ENCODE data around the gene SEMA6A. TPM values are rescaled to one million over a fixed set of nuclear protein-coding genes. Genes with fewer than 3 reads are reported as not detected.

The SEMA6A gene
- polyA plus RNA-seq, 1 of the 3 experiments (the other 2 are of a cell fraction): 0.18 TPM

DNA sequence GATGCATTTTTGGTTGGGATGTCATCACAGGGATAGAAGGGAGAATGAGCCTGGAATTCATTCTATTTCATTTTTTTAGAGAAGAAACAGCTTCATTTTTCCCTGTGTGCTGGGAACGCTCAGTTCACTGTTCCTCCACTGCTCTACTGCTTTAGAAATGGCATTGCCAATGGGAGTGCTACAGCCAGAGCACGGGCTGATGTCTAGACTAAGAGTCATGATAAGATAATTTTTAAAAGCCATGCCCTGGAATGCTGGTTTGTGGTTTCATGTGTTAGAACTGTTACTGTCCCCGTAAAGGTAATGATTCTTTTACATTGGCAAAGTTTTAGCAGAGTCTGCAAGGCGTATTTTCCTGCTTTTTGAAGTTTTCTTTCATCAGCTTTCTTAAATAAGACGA is 119.6 kb downstream of the SEMA6A start (continued):
- no peak for TF ChIP-seq ELF1 (IDR thresholded peaks at IDR 0.05)
- no peak for TF ChIP-seq FOXM1 (IDR thresholded peaks at IDR 0.05; ENCODE audit: low read depth)
- no peak for TF ChIP-seq SMC3 (IDR thresholded peaks at IDR 0.05; ENCODE audit: low read depth, low read length)
- TF ChIP-seq, protein P1, sequence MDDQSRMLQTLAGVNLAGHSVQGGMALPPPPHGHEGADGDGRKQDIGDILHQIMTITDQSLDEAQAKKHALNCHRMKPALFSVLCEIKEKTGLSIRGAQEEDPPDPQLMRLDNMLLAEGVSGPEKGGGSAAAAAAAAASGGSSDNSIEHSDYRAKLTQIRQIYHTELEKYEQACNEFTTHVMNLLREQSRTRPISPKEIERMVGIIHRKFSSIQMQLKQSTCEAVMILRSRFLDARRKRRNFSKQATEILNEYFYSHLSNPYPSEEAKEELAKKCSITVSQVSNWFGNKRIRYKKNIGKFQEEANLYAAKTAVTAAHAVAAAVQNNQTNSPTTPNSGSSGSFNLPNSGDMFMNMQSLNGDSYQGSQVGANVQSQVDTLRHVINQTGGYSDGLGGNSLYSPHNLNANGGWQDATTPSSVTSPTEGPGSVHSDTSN (IDR thresholded peaks at IDR 0.05): peak; percentile 34
- 0 out of 2 replicates have a peak, but pooled peaks have one; percentile 3 for TF ChIP-seq RAD21 (IDR thresholded peaks at IDR 0.05; ENCODE audit: low read length)
- TF ChIP-seq, protein P2, sequence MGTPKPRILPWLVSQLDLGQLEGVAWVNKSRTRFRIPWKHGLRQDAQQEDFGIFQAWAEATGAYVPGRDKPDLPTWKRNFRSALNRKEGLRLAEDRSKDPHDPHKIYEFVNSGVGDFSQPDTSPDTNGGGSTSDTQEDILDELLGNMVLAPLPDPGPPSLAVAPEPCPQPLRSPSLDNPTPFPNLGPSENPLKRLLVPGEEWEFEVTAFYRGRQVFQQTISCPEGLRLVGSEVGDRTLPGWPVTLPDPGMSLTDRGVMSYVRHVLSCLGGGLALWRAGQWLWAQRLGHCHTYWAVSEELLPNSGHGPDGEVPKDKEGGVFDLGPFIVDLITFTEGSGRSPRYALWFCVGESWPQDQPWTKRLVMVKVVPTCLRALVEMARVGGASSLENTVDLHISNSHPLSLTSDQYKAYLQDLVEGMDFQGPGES (IDR thresholded peaks at IDR 0.05; ENCODE audit: low read depth, low read length): no peak
- TF ChIP-seq RFX5 (IDR thresholded peaks at IDR 0.05; ENCODE audit: low read length): no peak
- TF ChIP-seq POLR2AphosphoS5 (IDR thresholded peaks at IDR 0.05; ENCODE audit: low read depth, low read length): peak; percentile 32; the same call in 1 of the 2 replicates
- peak; percentile 21; the same call in 1 of the 2 replicates for TF ChIP-seq TEAD4 (IDR thresholded peaks at IDR 0.05; ENCODE audit: borderline replicate concordance, insufficient read depth)
- TF ChIP-seq, protein P3, sequence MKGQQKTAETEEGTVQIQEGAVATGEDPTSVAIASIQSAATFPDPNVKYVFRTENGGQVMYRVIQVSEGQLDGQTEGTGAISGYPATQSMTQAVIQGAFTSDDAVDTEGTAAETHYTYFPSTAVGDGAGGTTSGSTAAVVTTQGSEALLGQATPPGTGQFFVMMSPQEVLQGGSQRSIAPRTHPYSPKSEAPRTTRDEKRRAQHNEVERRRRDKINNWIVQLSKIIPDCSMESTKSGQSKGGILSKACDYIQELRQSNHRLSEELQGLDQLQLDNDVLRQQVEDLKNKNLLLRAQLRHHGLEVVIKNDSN (IDR thresholded peaks at IDR 0.05; ENCODE audit: borderline replicate concordance, low read depth): no peak
- no peak for TF ChIP-seq EZH2phosphoT487 (IDR thresholded peaks at IDR 0.05; ENCODE audit: borderline replicate concordance, low read depth)
- peak; percentile 44 to 46; a peak in 2 of 4 replicates for TF ChIP-seq EP300 (IDR thresholded peaks at IDR 0.05; ENCODE audit: borderline replicate concordance in 1 of 2, low read depth in 1 of 2, low read length in 1 of 2)
- TF ChIP-seq GATA2 (CRISPR knock-in tag; IDR thresholded peaks at IDR 0.05): peak; percentile 44; the same call in 1 of the 2 replicates
- TF ChIP-seq, protein P4, sequence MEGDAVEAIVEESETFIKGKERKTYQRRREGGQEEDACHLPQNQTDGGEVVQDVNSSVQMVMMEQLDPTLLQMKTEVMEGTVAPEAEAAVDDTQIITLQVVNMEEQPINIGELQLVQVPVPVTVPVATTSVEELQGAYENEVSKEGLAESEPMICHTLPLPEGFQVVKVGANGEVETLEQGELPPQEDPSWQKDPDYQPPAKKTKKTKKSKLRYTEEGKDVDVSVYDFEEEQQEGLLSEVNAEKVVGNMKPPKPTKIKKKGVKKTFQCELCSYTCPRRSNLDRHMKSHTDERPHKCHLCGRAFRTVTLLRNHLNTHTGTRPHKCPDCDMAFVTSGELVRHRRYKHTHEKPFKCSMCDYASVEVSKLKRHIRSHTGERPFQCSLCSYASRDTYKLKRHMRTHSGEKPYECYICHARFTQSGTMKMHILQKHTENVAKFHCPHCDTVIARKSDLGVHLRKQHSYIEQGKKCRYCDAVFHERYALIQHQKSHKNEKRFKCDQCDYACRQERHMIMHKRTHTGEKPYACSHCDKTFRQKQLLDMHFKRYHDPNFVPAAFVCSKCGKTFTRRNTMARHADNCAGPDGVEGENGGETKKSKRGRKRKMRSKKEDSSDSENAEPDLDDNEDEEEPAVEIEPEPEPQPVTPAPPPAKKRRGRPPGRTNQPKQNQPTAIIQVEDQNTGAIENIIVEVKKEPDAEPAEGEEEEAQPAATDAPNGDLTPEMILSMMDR (IDR thresholded peaks at IDR 0.05): no peak

DNA sequence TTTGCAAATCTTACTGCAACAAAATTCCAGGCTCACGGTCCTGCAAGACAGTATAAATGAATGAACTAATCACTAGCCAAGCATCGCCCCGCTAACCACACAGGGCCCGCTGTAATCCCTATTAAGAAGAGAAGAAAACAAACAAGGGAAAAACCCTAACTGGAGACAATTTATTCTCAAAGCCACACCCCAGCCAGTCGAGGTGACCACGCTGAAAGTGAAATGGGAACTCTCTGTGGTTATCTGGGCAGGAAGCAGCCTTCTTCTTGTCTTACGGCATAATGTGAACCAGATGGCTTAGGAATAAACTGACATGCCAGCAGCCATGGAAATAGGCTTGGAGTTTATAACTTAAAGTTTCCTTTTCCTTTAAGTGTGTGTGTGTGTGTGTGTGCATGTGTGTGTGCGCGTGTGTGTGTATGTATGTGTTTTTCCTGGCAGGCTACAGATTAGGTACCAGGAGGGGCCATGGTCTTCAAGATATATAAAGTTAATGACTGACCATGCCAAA is 120.2 kb downstream of the SEMA6A start:
- POLR2A ChIA-PET: no interaction called here
- H3K9me2 ChIP-seq: no peaks in the 10 kb centered on the region
- peak overlapping the region; percentile 79 for H3K4me2 ChIP-seq
- CTCF ChIA-PET: interaction anchor here (1.3 to 2.1 kb wide), 4 partner anchors 8 to 122 kb away, joined by 3 to 8 read pairs (median 6); no protein-coding TSS in a partner anchor
- H4K20me1 ChIP-seq (ENCODE audit: insufficient read depth): no peaks in the 10 kb centered on the region
- peak overlapping the region; percentile 53; the same call in 1 of the 2 replicates for H3K9ac ChIP-seq
- 11% methylated on average over 9 of the region's 9 CpGs for WGBS (ENCODE audit: low lambda C conversion rate)
- H2AFZ ChIP-seq (ENCODE audit: low read depth): peak overlapping the region; percentile 47; the same call in 1 of the 2 replicates
- no peaks in the 10 kb centered on the region for H3K79me2 ChIP-seq (ENCODE audit: insufficient read depth)
- peak overlapping the region; percentile 85 to 99 for H3K27ac ChIP-seq (ENCODE audit: low read depth in 2 of 2, low read length in 1 of 2)
- peak overlapping the region; percentile 17 to 31 for H3K4me3 ChIP-seq (ENCODE audit: low read depth in 2 of 2, low read length in 1 of 2)
- no peaks in the 10 kb centered on the region for H3K9me3 ChIP-seq
- no peaks in the 10 kb centered on the region for H3K36me3 ChIP-seq (replicated peaks in 1 of 2; ENCODE audit: control insufficient read depth in 1 of 2, insufficient read depth in 2 of 2, low read length in 1 of 2)
- peaks cover 24 to 35% of the 10 kb centered on the region in 2 experiments for H3K4me1 ChIP-seq (ENCODE audit: control insufficient read depth in 1 of 2, insufficient read depth in 2 of 2, low read depth in 1 of 2, low read length in 1 of 2)
- peak; percentile 58 for DNase-seq
- H3K27me3 ChIP-seq (ENCODE audit: insufficient read depth): no peaks in the 10 kb centered on the region
- H3F3A ChIP-seq (replicated peaks; ENCODE audit: insufficient read depth): peaks cover 28% of the 10 kb centered on the region
- TF ChIP-seq SIN3A (IDR thresholded peaks at IDR 0.05; ENCODE audit: borderline replicate concordance, low read depth, low read length) (peak; percentile 53; the same call in 1 of the 2 replicates), NFIC (IDR thresholded peaks at IDR 0.05; ENCODE audit: borderline replicate concordance) (peak; percentile 67), FOSL2 (IDR thresholded peaks at IDR 0.05; ENCODE audit: borderline replicate concordance, low read depth) (no peak; the same call in 1 of the 2 replicates), JUND (IDR thresholded peaks at IDR 0.05) (peak; percentile 60; the same call in 1 of the 2 replicates), RXRA (IDR thresholded peaks at IDR 0.05; ENCODE audit: borderline replicate concordance, low read depth) (peak; percentile 45; the same call in 1 of the 2 replicates), MEF2A (IDR thresholded peaks at IDR 0.05; ENCODE audit: borderline replicate concordance, low read depth) (no peak), POLR2AphosphoS5 (IDR thresholded peaks at IDR 0.05; ENCODE audit: low read depth, low read length) (peak; percentile 77), TAF1 (IDR thresholded peaks at IDR 0.05; ENCODE audit: borderline replicate concordance, low read depth, low read length) (no peak), RFX5 (IDR thresholded peaks at IDR 0.05; ENCODE audit: low read length) (no peak), FOXM1 (IDR thresholded peaks at IDR 0.05; ENCODE audit: low read depth) (no peak; the same call in 1 of the 2 replicates), ELF1 (IDR thresholded peaks at IDR 0.05) (no peak)
- TF ChIP-seq, protein P5, sequence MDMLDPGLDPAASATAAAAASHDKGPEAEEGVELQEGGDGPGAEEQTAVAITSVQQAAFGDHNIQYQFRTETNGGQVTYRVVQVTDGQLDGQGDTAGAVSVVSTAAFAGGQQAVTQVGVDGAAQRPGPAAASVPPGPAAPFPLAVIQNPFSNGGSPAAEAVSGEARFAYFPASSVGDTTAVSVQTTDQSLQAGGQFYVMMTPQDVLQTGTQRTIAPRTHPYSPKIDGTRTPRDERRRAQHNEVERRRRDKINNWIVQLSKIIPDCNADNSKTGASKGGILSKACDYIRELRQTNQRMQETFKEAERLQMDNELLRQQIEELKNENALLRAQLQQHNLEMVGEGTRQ (IDR thresholded peaks at IDR 0.05; ENCODE audit: borderline replicate concordance, low read depth, low read length): no peak
- TF ChIP-seq, protein P4 (IDR thresholded peaks at IDR 0.05): no peak
